Measurements from ENCODE around the gene MACROD2.

Gene MACROD2

DNA sequence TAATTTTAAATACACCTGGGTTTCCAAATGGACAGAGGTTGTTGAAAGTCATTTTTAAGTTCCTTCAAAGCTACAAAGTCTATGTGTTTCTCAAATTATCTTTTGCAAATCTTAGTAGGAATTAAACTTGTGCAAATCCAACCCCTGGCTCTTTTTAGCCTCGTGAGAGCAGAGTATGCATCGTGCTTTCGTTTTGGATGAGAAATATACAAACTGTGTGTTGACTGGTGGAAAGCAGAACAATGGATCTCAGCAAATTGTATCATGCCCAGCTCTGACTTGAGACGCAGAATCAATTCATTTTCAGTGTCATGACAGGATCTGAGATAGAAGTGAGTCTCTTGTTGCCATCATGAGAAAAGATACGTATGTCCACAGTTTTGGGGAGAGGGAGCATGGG is 884.5 kb downstream of the MACROD2 start:
- no peak for DNase-seq (ENCODE audit: low read depth)
- in situ Hi-C loops (cut with HindIII; ENCODE audit: low sequenced_read_pairs): no loop called here

DNA sequence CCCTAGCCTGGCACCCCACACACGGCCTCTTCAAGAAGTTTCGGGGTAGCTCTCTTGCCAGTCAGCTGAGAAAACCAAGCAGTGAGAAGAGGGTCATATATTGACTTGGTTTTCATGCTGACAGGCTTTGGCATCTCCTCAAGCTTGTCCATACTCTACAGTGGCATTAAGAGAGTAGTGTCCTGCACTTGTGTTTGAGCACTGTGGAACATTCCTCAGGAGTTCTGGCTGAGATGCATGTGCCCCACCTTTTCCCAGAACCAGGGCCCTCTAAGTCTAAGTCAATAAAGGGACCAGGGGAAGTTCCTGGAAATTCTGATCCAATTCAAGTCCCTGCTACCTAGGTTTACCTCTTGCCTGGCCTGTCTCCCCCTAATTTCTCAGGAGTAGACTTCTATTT is 886.2 kb downstream of the MACROD2 start:
- TF ChIP-seq, protein P1, sequence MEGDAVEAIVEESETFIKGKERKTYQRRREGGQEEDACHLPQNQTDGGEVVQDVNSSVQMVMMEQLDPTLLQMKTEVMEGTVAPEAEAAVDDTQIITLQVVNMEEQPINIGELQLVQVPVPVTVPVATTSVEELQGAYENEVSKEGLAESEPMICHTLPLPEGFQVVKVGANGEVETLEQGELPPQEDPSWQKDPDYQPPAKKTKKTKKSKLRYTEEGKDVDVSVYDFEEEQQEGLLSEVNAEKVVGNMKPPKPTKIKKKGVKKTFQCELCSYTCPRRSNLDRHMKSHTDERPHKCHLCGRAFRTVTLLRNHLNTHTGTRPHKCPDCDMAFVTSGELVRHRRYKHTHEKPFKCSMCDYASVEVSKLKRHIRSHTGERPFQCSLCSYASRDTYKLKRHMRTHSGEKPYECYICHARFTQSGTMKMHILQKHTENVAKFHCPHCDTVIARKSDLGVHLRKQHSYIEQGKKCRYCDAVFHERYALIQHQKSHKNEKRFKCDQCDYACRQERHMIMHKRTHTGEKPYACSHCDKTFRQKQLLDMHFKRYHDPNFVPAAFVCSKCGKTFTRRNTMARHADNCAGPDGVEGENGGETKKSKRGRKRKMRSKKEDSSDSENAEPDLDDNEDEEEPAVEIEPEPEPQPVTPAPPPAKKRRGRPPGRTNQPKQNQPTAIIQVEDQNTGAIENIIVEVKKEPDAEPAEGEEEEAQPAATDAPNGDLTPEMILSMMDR (IDR thresholded peaks at IDR 0.05; ENCODE audit: low read depth, low read length, missing control alignments): no peak
- in situ Hi-C loops (cut with HindIII; ENCODE audit: low sequenced_read_pairs): no loop called here
- no peak overlapping the region for H3K4me3 ChIP-seq (ENCODE audit: low read depth, low read length)
- no peak for DNase-seq (ENCODE audit: low read depth)

More for the DNA sequence above, 884.5 kb downstream of the MACROD2 start:
- no peak overlapping the region for H3K4me3 ChIP-seq (ENCODE audit: low read depth, low read length)
- TF ChIP-seq, protein P1 (IDR thresholded peaks at IDR 0.05; ENCODE audit: low read depth, low read length, missing control alignments): no peak

DNA sequence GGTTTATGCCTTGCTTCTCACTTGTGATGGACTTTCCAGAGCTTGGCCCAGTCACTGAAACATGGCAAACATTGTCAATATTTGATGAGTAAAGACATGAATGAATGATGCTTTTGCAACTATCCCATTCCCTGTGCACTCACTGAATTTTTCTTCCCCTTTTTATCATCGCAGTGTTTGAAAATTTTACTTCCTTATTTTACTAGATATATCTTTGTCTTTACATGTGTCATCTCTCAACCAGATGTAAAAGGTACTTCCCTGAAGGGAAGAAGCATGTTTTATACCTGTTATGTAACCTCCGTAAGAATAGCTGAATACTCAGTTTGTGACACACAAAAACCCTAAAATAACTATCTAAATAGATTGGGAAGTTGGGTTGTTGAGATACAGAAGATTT is 886.8 kb downstream of the MACROD2 start:
- no peak for DNase-seq (ENCODE audit: low read depth)
- TF ChIP-seq, protein P1 (IDR thresholded peaks at IDR 0.05; ENCODE audit: low read depth, low read length, missing control alignments): no peak
- no peak overlapping the region for H3K4me3 ChIP-seq (ENCODE audit: low read depth, low read length)
- in situ Hi-C loops (cut with HindIII; ENCODE audit: low sequenced_read_pairs): no loop called here

DNA sequence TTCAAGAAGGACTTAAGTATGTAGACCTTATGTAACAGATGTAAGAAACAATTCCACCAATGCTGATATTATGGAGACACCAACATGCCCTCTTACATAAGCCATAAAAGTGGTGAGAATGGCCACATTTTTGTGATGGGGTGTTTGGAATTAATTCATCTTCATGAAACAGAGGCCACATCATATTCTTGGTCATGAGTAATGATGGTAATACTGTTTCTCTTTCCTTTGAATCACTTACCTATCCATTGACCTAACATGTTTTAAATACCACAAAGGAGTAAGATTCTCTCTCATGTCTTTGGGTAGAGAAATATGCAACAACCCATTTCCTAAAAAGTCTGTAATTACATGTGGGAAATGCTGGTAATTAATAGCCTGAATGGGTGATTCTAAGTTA is 887.5 kb downstream of the MACROD2 start:
- TF ChIP-seq, protein P1 (IDR thresholded peaks at IDR 0.05; ENCODE audit: low read depth, low read length, missing control alignments): no peak
- DNase-seq (ENCODE audit: low read depth): no peak
- no peak overlapping the region for H3K4me3 ChIP-seq (ENCODE audit: low read depth, low read length)
- in situ Hi-C loops (cut with HindIII; ENCODE audit: low sequenced_read_pairs): no loop called here

DNA sequence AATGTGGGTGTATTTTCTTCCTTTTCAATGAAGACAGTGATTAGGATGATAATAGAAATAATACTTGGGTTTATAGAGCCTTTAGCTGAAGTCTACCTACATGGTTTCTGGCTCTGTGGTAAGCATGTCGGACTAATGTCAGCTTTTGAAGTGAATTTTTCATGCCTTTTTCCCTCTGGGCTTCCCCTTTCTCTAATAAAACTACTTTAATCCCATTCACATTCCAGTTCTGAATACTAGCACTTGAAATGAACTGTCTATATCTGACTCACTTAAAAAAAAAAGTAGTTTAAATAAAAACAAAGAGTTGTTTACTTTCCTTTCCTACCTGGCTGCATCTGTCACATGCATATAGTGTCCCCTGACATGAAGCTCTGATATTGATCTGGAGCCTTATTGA is 888.0 kb downstream of the MACROD2 start:
- H3K4me3 ChIP-seq (ENCODE audit: low read depth, low read length): no peak overlapping the region
- in situ Hi-C loops (cut with HindIII; ENCODE audit: low sequenced_read_pairs): no loop called here
- DNase-seq (ENCODE audit: low read depth): no peak
- TF ChIP-seq, protein P1 (IDR thresholded peaks at IDR 0.05; ENCODE audit: low read depth, low read length, missing control alignments): no peak

DNA sequence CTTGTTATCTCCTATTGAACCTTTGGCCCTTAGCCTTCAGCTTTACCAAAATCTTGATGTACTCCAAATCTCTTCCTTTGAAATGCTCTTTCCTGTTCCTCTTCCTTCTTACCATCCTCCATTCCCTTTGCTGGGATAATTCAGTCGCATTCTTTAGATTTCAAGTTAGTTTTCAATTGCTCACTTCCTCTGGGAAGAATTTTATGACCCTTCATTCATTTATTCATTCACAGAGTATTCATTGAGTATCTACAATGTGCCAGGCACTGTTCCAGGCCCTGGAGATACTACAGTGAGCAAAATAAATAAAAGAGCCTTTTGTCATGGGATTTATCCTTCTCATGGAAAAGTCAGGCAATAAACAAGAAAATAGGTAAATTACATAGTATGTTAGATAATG is 890.3 kb downstream of the MACROD2 start:
- no peak for DNase-seq (ENCODE audit: low read depth)
- H3K4me3 ChIP-seq (ENCODE audit: low read depth, low read length): no peak overlapping the region
- in situ Hi-C loops (cut with HindIII; ENCODE audit: low sequenced_read_pairs): no loop called here
- TF ChIP-seq, protein P1 (IDR thresholded peaks at IDR 0.05; ENCODE audit: low read depth, low read length, missing control alignments): no peak

DNA sequence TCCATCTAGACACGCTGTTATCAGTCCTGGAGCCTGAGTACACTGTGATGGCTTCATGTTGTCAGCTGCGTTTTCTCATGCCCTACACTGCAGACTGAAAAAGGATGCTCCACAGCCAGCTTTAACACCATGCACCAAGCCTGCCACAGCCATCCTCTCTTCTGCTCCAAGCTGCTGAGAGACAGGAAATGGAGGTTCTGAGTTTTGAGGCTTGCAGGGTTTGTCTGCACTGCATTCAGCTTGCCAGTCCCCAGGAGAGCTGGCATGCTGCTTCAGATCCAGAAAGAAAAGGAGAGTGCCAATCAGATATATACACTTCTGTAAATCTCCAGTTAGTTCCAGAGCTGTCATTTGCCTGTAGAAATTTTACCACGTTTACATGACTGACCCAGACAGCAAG is 892.8 kb downstream of the MACROD2 start:
- in situ Hi-C loops (cut with HindIII; ENCODE audit: low sequenced_read_pairs): no loop called here
- no peak for DNase-seq (ENCODE audit: low read depth)
- H3K4me3 ChIP-seq (ENCODE audit: low read depth, low read length): no peak overlapping the region
- TF ChIP-seq, protein P1 (IDR thresholded peaks at IDR 0.05; ENCODE audit: low read depth, low read length, missing control alignments): no peak

Data from astrocyte of the cerebellum (primary cell).